GM19397 (cell line): Measurements from ENCODE around the gene TOX3.

Experiments used
- ATAC-seq: cut with Tn5 transposase; IDR thresholded peaks from one replicate; pipeline ENCODE4 v1.9.1; 2021; ENCODE audit warnings: mild to moderate bottlenecking, moderate library complexity; ENCODE audit not compliant: unreplicated experiment

Gene TOX3

GRCh38 chr16:52547004-52547833 is at the start of gene TOX3:
TSS of gene TOX3 (minus strand) at chr16:52547143. CDS start at chr16:52546723, 420 bp downstream.
- ATAC-seq, result no peak

- ATAC-seq, result no peak
Measured at GRCh38 chr16:52592778-52593177, 45.8 kb upstream of the TOX3 start.

GRCh38 chr16:52591934-52592592 is 45.1 kb upstream of the TOX3 start:
- ATAC-seq, result no peak

- no peak for ATAC-seq
Measured at GRCh38 chr16:52591471-52591870, 44.5 kb upstream of the TOX3 start.

GRCh38 chr16:52586159-52586558 is 39.2 kb upstream of the TOX3 start:
- ATAC-seq, result no peak

- ATAC-seq, result no peak
Measured at GRCh38 chr16:52584354-52585320, 37.7 kb upstream of the TOX3 start.

GRCh38 chr16:52581530-52581929 is 34.6 kb upstream of the TOX3 start:
- no peak for ATAC-seq

GRCh38 chr16:52580488-52580887 is 33.5 kb upstream of the TOX3 start:
- no peak for ATAC-seq

GRCh38 chr16:52578829-52579498 is 32.0 kb upstream of the TOX3 start:
- no peak for ATAC-seq

GRCh38 chr16:52578007-52578828 is 31.3 kb upstream of the TOX3 start:
- ATAC-seq, result no peak

- no peak for ATAC-seq
Measured at GRCh38 chr16:52577130-52577706, 30.3 kb upstream of the TOX3 start.

GRCh38 chr16:52573365-52574299 is 26.7 kb upstream of the TOX3 start:
- peak; percentile 95 for ATAC-seq

GRCh38 chr16:52572656-52573055 is 25.7 kb upstream of the TOX3 start:
- ATAC-seq, result no peak

GRCh38 chr16:52570495-52571091 is 23.6 kb upstream of the TOX3 start:
- no peak for ATAC-seq

- no peak for ATAC-seq
Measured at GRCh38 chr16:52569701-52570100, 22.8 kb upstream of the TOX3 start.

GRCh38 chr16:52568983-52569690 is 22.2 kb upstream of the TOX3 start:
- no peak for ATAC-seq

- no peak for ATAC-seq
Measured at GRCh38 chr16:52568495-52568894, 21.6 kb upstream of the TOX3 start.
